ENCODE results near the gene NINL.

The NINL gene

DNA sequence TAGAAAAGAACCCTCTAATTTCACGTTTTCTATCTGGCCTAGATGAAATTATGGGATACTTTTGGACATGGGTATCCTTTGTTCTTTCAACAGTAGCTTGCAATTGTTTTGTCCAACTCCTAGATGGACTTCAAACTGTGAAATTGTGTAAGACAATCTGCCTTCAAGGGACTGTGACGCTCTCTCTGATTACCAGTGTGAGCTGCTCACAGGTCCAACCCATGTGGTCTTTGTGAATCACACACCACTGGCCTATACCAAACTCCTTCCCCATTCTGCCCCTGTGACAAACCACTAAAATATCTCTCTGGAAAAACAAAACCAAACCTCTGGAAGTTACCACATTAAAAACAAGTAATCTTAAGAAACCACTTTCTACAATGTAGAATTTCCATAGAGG lies 59.5 kb downstream of the NINL start:
- TF ChIP-seq NFIC (IDR thresholded peaks at IDR 0.05) = no peak
- TF ChIP-seq RAD21 (IDR thresholded peaks at IDR 0.05; ENCODE audit: low read depth) = no peak
- TF ChIP-seq ZBTB7A (IDR thresholded peaks at IDR 0.05; ENCODE audit: low read depth) = no peak
- TF ChIP-seq CEBPB (IDR thresholded peaks at IDR 0.05) = no peak
- TF ChIP-seq EP300 (IDR thresholded peaks at IDR 0.05; ENCODE audit: borderline replicate concordance) = no peak
- TF ChIP-seq, protein P1, sequence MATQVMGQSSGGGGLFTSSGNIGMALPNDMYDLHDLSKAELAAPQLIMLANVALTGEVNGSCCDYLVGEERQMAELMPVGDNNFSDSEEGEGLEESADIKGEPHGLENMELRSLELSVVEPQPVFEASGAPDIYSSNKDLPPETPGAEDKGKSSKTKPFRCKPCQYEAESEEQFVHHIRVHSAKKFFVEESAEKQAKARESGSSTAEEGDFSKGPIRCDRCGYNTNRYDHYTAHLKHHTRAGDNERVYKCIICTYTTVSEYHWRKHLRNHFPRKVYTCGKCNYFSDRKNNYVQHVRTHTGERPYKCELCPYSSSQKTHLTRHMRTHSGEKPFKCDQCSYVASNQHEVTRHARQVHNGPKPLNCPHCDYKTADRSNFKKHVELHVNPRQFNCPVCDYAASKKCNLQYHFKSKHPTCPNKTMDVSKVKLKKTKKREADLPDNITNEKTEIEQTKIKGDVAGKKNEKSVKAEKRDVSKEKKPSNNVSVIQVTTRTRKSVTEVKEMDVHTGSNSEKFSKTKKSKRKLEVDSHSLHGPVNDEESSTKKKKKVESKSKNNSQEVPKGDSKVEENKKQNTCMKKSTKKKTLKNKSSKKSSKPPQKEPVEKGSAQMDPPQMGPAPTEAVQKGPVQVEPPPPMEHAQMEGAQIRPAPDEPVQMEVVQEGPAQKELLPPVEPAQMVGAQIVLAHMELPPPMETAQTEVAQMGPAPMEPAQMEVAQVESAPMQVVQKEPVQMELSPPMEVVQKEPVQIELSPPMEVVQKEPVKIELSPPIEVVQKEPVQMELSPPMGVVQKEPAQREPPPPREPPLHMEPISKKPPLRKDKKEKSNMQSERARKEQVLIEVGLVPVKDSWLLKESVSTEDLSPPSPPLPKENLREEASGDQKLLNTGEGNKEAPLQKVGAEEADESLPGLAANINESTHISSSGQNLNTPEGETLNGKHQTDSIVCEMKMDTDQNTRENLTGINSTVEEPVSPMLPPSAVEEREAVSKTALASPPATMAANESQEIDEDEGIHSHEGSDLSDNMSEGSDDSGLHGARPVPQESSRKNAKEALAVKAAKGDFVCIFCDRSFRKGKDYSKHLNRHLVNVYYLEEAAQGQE (IDR thresholded peaks at IDR 0.05; ENCODE audit: low read depth) = no peak
- no peak for TF ChIP-seq TAF1 (IDR thresholded peaks at IDR 0.05; ENCODE audit: low read depth)
- TF ChIP-seq YY1 (IDR thresholded peaks at IDR 0.05; ENCODE audit: low read depth) = no peak
- no peak for TF ChIP-seq TCF12 (IDR thresholded peaks at IDR 0.05; ENCODE audit: low read depth)

DNA sequence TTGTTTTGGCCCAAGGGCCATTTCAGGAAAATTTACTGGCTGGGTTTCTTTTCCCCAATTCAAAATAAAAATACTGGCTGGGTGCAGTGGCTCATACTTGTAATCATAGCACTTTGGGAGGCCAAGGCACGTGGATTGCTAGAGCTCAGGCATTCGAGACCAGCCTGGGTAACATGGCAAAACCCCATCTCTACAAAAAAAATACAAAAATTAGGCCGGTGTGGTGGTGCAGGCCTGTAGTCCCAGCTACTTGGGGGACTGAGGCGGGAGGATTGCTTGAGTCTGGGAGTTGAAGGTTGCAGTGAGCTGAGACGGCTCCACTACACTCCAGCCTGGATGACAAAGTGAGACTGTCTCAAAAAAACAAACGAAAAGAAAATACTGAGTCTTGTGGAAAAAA lies 60.0 kb downstream of the NINL start:
- TF ChIP-seq TCF12 (IDR thresholded peaks at IDR 0.05; ENCODE audit: low read depth) (no peak), TEAD4 (IDR thresholded peaks at IDR 0.05) (no peak), FOXM1 (IDR thresholded peaks at IDR 0.05; ENCODE audit: borderline replicate concordance, low read depth) (no peak), EGR1 (IDR thresholded peaks at IDR 0.05) (no peak), TAF1 (IDR thresholded peaks at IDR 0.05; ENCODE audit: low read depth) (no peak), RAD21 (IDR thresholded peaks at IDR 0.05; ENCODE audit: low read depth) (no peak), EP300 (IDR thresholded peaks at IDR 0.05; ENCODE audit: borderline replicate concordance) (no peak)
- TF ChIP-seq, protein P2, sequence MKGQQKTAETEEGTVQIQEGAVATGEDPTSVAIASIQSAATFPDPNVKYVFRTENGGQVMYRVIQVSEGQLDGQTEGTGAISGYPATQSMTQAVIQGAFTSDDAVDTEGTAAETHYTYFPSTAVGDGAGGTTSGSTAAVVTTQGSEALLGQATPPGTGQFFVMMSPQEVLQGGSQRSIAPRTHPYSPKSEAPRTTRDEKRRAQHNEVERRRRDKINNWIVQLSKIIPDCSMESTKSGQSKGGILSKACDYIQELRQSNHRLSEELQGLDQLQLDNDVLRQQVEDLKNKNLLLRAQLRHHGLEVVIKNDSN (IDR thresholded peaks at IDR 0.05) = no peak

DNA sequence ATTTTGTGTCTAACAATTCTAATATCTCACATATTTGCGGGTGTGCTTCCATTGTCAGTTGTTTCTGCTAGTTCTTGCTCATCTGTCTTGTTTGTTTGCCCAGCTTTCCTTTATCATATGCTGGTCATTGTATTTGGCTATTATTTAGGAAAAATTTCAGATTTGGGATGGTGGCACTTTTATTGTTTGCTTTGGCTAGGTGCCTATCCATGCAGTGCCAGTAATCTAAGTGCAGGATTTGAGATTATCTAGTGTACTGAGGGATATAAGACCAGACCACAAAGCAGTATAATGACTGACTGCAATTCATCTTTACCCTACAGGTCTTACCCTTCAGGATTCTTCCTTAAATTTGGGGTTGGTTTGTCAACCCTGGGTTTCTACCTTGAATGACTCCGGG lies 63.9 kb downstream of the NINL start:
- TF ChIP-seq RAD21 (IDR thresholded peaks at IDR 0.05; ENCODE audit: low read depth) = no peak
- TF ChIP-seq TCF12 (IDR thresholded peaks at IDR 0.05; ENCODE audit: low read depth) = no peak
- no peak for TF ChIP-seq ZBTB7A (IDR thresholded peaks at IDR 0.05; ENCODE audit: low read depth)
- TF ChIP-seq, protein P1 (IDR thresholded peaks at IDR 0.05; ENCODE audit: low read depth) = no peak
- TF ChIP-seq, protein P2 (IDR thresholded peaks at IDR 0.05) = no peak
- no peak for TF ChIP-seq FOXM1 (IDR thresholded peaks at IDR 0.05; ENCODE audit: borderline replicate concordance, low read depth)
- TF ChIP-seq EGR1 (IDR thresholded peaks at IDR 0.05) = no peak
- TF ChIP-seq EP300 (IDR thresholded peaks at IDR 0.05; ENCODE audit: borderline replicate concordance) = no peak
- no peak for TF ChIP-seq TAF1 (IDR thresholded peaks at IDR 0.05; ENCODE audit: low read depth)
- no peak for TF ChIP-seq NFIC (IDR thresholded peaks at IDR 0.05)
- no peak for TF ChIP-seq TEAD4 (IDR thresholded peaks at IDR 0.05)
- TF ChIP-seq, protein P3, sequence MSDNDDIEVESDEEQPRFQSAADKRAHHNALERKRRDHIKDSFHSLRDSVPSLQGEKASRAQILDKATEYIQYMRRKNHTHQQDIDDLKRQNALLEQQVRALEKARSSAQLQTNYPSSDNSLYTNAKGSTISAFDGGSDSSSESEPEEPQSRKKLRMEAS (IDR thresholded peaks at IDR 0.05) = no peak
- TF ChIP-seq YY1 (IDR thresholded peaks at IDR 0.05; ENCODE audit: low read depth) = no peak
- no peak for TF ChIP-seq CREB1 (IDR thresholded peaks at IDR 0.05; ENCODE audit: low read depth)

DNA sequence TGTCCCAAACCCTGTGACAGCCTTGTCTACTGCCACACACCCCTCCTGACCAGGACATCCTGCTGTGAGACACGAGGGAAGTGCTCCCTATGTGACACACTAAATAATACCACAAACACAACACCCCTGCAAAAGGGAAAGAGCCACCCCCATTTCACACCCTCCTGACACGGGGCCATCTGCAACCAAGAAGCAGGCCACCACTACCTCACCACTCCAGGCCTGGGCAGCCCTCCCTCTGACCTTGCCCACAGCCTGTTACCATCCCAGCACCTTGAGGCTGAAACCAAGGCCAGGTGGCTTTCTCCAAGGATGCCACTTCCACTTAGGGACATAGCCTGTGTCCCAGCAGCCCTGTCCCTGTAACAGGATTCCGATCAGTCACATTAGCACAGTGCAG lies 68.2 kb downstream of the NINL start:
- no peak for TF ChIP-seq TCF12 (IDR thresholded peaks at IDR 0.05; ENCODE audit: low read depth)
- TF ChIP-seq, protein P3 (IDR thresholded peaks at IDR 0.05) = no peak
- TF ChIP-seq YY1 (IDR thresholded peaks at IDR 0.05; ENCODE audit: low read depth) = no peak
- TF ChIP-seq, protein P2 (IDR thresholded peaks at IDR 0.05) = no peak

DNA sequence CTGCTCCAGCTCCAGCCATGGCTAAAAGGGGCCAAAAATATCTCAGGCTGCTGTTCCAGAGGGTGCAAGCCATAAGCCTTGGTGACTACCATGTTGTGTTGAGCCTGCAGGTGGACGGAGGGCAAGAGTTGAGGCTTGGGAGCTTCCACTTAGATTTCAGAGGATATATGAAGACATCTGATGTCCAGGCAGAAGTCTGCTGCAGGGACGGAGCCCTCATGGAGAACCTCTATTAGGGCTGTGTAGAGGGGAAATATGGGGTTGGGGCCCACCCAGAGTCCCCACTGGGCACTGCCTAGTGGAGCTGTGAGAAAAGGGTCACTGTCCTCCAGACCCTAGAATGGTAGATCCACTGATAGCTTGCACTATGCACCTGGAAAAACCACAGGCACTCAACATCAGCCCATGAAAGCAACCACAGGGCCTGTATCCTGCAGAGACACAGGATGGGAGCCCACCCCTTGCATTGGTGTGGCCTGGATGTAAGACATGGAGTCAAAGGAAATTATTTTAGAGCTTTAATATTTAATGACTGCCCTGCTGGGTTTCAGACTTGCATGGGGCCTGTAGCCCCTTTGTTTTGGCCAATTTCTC lies 70.5 kb downstream of the NINL start:
- no peak for TF ChIP-seq TEAD4 (IDR thresholded peaks at IDR 0.05)
- TF ChIP-seq RAD21 (IDR thresholded peaks at IDR 0.05; ENCODE audit: low read depth) = no peak
- no peak for TF ChIP-seq NFIC (IDR thresholded peaks at IDR 0.05)
- TF ChIP-seq, protein P2 (IDR thresholded peaks at IDR 0.05) = no peak
- no peak for TF ChIP-seq TAF1 (IDR thresholded peaks at IDR 0.05; ENCODE audit: low read depth)
- no peak for TF ChIP-seq EP300 (IDR thresholded peaks at IDR 0.05; ENCODE audit: borderline replicate concordance)
- TF ChIP-seq CEBPB (IDR thresholded peaks at IDR 0.05) = no peak
- TF ChIP-seq CREB1 (IDR thresholded peaks at IDR 0.05; ENCODE audit: low read depth) = no peak
- TF ChIP-seq, protein P3 (IDR thresholded peaks at IDR 0.05) = no peak
- no peak for TF ChIP-seq ZBTB7A (IDR thresholded peaks at IDR 0.05; ENCODE audit: low read depth)
- TF ChIP-seq FOXM1 (IDR thresholded peaks at IDR 0.05; ENCODE audit: borderline replicate concordance, low read depth) = no peak
- no peak for TF ChIP-seq YY1 (IDR thresholded peaks at IDR 0.05; ENCODE audit: low read depth)
- no peak for TF ChIP-seq TCF12 (IDR thresholded peaks at IDR 0.05; ENCODE audit: low read depth)
- no peak for TF ChIP-seq EGR1 (IDR thresholded peaks at IDR 0.05)

Measured in Ishikawa (cell line).